Non-pigmented ciliary epithelial cell (primary cell): ENCODE measurements around the gene TCTN3.
"Not testable (repeated sequence)": the region's sequence is repeated elsewhere in the genome, so short reads cannot be mapped to it uniquely, and the experiment has no call there.

Experiments used
- DNase-seq: peaks from one replicate; pipeline ENCODE4 v3.0.0-alpha.2; 2010; ENCODE audit warnings: low read depth

The TCTN3 gene

GRCh38 chr10:95683966-95684365, 9.8 kb downstream of the TCTN3 start:
- DNase-seq, result no peak

- no peak for DNase-seq
These were observed 18.2 kb downstream of the TCTN3 start for GRCh38 chr10:95675403-95676116.

- DNase-seq, result no peak
These were observed 19.1 kb downstream of the TCTN3 start for GRCh38 chr10:95674643-95675042.

- DNase-seq, result not testable (repeated sequence)
These were observed 21.1 kb downstream of the TCTN3 start for GRCh38 chr10:95672641-95673040.

GRCh38 chr10:95664543-95664942, 29.2 kb downstream of the TCTN3 start:
- no peak for DNase-seq

GRCh38 chr10:95663496-95663895, 30.2 kb downstream of the TCTN3 start:
- DNase-seq, result no peak

GRCh38 chr10:95661818-95662217, 31.9 kb downstream of the TCTN3 start:
- no peak for DNase-seq

- peak; percentile 34 for DNase-seq
These were observed 33.4 kb downstream of the TCTN3 start for GRCh38 chr10:95660283-95660682.

GRCh38 chr10:95657250-95657649, 36.5 kb downstream of the TCTN3 start:
- no peak for DNase-seq

- DNase-seq, result peak; percentile 40
These were observed 37.2 kb downstream of the TCTN3 start, which contains the start of gene ALDH18A1 for GRCh38 chr10:95656291-95657164. Gene ALDH18A1 (minus strand): TSS chr10:95656711. CDS start chr10:95653377, 3,334 bp downstream.

- DNase-seq, result peak; percentile 17
These were observed 38.0 kb downstream of the TCTN3 start for GRCh38 chr10:95655571-95656290.

- no peak for DNase-seq
These were observed 39.8 kb downstream of the TCTN3 start for GRCh38 chr10:95653895-95654294.

GRCh38 chr10:95651346-95652060, 42.2 kb downstream of the TCTN3 start:
- DNase-seq, result no peak

- no peak for DNase-seq
These were observed 43.5 kb downstream of the TCTN3 start for GRCh38 chr10:95650232-95650631.

- DNase-seq, result no peak
These were observed 45.6 kb downstream of the TCTN3 start for GRCh38 chr10:95648138-95648537.

- no peak for DNase-seq
These were observed 47.6 kb downstream of the TCTN3 start for GRCh38 chr10:95646160-95646559.

- DNase-seq, result no peak
These were observed 48.8 kb downstream of the TCTN3 start for GRCh38 chr10:95644901-95645300.

- DNase-seq, result no peak
These were observed 52.8 kb downstream of the TCTN3 start for GRCh38 chr10:95640891-95641315.

GRCh38 chr10:95637911-95638310, 55.8 kb downstream of the TCTN3 start:
- DNase-seq, result no peak

GRCh38 chr10:95637140-95637539, 56.6 kb downstream of the TCTN3 start:
- DNase-seq, result no peak

- DNase-seq, result no peak
These were observed 58.4 kb downstream of the TCTN3 start for GRCh38 chr10:95635319-95635733.

- no peak for DNase-seq
These were observed 64.9 kb downstream of the TCTN3 start for GRCh38 chr10:95628786-95629185.
